Stimulated activated CD8-positive, alpha-beta memory T cell treated with anti-CD3 and anti-CD28 coated beads, Interleukin-12 subunit alpha, Interleukin-12 subunit beta, amount 100 ng/mL, for 1 hour (primary cell): Measurements from ENCODE around the gene SPRED2.
A peak's percentile ranks its signal among the peaks of the same experiment; 100 is the strongest.

ENCODE experiments used
- DNase-seq: peaks from one replicate; pipeline ENCODE4 v3.0.0-alpha.2; 2020; ENCODE audit warnings: low read depth

Gene SPRED2

DNA sequence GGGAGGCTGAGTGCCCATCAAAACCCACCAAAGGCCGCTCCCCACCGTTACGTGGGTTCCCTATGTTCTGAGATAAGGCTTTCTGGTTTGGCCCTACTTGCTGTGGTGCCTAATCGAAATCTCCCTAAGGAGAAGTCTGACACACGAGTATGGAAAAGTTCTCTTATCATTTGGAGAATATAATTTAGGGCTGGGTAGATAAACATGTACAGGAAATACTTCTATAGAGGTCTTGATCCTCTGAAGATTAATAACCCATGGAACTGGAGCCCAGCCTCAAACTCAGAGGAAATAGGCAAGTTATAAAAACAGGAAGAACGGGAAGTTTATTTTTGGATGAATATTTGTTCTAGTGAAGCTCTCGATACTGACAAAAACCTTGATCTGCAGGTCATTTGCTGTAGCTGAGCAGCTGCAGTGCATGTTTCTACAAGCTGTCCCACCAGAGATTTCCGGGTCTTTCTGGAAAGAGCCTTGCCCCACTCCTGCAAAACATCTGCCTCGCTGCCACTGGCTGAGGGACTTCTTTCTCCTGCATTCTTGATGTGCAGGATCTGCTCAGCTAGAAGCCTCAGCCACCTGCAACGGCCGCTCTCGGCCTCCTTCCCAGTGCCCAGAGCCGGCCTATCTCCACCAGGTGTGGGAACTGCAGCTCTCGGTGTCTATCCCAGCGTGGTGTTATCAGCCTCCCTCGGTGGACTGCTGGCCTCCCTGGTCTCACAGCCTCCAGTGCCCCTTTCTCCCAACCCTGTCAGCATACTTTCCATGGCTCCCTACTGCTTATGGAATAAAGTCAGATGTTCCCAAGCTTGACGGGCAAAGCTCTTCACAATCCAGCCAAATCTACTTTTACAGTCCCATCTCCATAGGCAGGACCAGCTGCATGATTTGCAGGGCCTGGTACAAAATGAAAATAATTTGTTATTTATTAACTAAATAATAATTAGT, 48.6 kb downstream of the SPRED2 start:
- DNase-seq: no peak

DNA sequence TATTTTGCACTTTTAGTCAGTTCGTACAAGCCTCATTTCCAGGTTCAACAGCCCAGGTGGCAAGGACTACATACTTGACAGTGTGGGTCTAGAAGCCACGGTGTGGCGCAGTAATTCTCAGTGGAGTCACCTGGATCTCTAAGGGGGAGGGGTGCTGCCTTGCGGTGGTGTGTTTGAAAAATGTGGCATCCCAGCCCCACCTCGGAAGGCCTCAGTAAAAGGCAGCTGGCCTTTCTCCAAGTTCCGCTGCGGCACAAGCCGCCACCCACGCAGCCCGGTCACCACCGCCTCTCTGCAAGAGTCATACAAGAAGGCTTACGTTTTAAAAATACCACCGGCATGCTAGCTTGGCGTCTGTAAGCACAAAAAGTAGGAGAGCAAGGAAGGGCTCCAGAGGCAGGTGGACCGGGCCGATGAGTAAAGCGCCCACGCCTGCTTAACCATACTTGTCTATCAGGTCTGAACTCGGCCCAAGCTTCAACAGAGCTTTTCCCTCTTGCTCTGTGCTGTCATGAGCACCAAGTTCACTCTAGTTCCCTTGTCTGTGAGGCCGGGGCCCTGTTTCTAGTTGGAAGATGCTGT, 49.5 kb downstream of the SPRED2 start:
- DNase-seq: peak; percentile 69

DNA sequence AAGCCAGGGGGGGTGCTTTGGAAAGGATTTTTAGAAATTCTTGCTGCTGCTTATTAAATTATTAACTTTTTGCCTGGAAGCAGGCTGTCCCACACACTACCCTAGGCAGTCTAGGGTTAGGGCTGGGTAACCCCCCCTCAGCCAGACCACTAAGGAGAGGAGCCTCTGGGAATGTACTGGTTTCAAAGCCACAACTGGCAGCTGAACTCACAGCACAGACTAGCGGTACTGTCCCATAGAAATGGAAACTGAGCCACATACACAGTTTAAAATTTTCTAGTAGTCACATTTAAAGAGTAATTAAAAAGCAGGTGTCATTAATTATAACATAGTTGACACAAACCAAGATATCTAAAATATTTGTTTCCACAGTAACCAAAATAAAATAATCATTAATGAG, 50.1 kb downstream of the SPRED2 start:
- no peak for DNase-seq

DNA sequence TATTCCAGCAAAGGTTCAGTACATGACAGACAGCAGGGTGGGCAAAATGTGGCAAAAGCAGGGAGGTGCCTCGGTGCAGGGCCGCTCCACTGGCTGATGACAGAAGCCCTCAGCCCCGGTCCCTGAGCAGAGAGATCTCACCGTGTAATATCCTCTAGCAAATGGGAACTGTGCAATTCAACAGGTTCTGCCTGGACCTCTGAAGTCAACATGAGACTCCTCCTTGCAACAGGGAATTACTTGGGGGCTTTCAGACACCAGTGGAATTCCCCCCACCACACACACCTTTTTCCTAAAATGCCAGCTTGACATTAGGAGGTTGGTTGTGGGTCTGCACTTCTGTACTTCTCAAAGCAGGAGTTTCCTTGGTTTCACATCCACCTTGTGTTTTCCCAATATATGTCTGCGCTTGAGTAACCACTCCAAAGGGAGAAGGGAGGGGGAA, 50.8 kb downstream of the SPRED2 start:
- DNase-seq: no peak

DNA sequence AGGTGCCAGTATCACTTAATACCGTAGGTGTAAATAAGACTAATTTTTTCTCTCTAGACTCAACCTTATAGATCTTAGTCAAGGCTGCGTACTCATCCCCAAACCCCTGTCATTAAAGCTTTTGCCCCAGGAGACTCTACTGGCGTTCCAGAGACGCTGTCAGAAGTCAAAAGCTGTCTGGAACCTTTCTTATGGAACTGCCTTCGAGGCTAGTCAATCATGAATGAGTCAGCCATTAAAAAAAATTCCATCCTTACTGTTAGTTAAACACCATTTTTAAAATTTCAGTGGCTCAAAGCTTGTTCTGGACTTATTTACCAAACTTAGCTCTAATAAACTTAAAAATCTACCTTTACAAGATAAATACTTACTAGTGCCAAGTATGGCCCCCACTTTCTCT, 52.1 kb downstream of the SPRED2 start:
- no peak for DNase-seq

DNA sequence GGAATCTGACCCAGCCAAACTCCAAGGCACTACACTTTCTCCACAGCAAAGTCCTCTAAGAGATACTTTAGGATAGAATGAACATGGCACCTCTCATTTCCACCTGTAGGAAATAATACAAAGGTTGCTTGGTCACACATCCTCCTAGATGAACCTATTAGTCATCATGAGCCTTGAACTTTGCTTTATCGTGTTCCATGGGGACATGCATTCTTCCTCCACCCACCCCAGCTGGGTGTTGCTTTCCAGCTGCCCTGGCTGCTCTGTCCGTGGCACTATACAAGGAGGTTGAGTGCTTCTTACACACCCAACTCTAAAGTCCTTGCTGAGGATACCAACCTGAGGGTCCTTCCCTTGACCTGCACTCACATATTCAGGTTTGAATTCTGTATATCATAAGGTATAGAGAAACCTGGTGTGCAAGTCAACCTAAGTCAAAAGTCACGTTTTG, 52.7 kb downstream of the SPRED2 start:
- DNase-seq: no peak

DNA sequence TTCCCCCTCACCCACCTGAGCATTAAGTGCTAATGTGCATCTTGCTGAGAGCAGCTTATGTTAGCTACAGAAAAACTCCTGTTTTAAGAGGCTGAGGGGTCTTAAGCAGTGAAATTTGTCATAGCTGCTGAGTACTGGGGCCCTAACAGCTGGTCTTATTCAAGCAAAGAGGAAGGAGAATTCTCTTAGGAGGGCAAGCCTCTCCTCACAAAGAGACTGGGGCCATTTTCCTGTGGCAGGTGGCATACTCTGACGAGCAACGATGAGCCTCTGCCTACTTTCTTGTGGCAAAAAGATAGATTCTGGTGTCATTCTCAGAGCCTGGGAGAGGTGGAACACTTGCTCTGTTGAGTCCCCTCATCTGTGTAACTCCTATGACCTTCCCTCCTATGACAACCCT, 53.2 kb downstream of the SPRED2 start:
- no peak for DNase-seq

DNA sequence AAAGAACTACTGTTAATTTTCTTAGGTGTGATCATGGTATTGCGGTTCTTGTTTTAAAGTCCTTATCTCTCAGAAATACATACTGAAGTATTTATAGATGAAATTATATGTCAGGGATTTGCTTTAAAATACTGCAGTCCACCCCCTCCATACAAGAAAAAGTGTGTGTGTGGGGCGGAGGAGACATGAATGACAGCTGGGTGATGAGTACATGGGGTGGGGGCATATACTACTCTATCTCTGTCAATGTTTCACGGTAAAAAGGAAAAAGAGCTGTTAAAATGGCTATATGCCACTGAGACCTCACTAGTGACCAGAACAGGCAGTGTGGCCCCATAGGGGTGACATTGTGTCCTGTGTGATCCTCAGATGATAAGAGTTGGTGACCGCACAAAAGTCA, 54.1 kb downstream of the SPRED2 start:
- no peak for DNase-seq

DNA sequence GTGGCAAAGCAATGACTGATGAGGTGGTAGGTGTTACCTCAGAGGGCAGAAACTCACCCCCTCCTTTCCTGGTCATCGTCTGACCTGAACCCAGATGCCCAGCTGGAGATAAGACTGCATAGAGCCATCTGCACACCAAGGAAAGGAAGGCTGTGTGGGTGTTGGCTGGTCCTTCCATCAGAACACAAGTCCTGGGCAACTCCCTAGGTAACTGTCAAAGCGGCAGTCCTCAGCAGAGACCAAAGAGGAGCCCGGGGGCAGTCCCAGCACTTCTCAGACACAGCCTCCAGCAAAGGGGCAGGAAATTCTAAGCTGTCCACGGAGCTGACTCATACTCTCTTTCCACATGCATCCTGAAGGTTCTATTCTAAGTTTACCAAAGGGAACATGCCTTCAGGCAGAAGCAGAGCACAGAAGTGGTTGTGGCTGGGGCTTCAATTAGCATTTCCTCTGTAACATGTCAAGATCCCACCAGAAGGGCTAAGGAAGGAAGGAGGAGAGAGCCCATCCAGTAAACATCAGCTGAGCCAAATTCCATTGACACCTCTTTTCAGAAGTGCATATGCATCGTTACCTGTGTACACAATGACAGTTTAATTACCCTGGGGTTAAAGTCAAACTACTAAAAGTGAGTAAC, 54.7 kb downstream of the SPRED2 start:
- no peak for DNase-seq

DNA sequence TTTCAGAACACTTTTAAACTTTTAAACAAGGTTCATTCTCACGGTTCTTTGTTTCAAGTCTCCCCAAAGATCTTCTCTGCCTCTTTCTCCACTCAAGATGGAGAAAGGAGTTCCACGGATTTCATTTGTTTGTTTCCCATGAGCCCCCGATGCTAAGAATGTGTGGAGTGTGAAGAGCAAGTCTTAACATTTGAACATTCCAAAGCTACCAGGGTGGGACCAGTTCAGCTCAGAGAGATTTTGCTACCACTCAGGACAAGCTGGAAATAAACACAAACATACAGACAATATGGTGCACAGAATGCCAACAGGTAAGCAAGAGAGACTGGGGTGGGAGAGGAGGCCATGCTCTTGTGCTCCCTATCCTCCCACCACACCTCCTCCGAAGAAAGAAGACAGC, 56.7 kb downstream of the SPRED2 start:
- DNase-seq: no peak

DNA sequence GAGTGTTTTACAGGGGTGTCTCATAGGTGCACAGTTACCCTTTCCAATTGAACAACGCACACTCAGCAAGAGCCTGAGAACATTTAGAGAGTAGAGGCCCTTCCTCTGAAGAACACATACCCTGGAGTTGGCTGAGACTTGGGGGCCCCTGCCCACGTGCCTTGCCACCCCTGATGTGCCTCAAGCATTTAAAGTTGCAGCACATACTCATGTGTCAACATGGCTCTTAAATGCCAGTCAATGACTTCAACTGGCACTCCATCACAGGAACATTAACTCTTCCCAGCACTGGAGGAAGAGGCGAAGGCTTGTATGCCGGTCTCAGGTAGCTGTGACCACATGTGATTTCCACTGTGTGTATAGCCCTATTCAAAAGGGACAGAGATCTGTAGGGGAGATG, 57.4 kb downstream of the SPRED2 start:
- DNase-seq: no peak

DNA sequence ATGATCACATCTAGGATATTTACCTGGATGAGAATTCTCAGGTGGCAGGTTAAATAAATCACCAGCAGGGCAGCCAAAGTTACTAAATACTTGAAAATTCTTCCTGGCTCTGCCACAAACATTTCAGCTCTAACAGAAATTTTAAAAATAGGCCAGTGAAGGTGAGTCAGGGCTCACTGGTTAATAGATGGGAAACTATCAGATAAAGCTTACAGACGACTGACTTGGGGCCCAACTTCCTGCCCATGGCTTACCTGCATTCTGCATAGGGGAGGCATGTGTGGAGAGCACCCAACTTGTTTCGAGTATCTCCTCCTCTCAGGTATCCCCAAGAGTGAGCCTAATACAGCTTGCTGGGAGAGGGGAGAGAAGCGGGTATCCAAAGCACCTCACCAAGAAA, 57.8 kb downstream of the SPRED2 start:
- no peak for DNase-seq

DNA sequence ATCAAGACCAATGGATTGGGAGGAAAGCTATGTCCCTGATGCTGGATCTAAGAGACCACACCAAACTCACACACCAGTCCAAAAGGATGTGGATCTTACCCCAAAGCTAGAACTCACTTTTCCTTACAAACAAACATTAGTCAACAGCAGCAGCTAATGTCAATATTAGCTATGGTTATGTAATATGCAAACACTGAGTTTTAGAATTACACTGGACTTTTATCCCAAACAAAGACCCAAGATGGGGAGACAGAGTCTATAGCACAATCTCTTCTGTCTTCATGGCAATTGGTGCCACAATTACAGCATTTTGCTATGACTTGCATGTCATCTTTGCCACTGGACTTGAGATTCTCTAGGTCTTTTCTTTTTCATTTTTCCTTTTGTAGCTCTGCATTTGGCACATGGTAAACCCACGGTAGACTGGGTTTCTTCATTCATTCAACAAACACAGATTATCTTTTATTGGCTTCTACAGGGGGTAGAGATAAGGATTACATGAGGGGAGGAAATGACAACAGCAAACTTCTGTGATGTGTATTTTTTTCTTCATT, 59.0 kb downstream of the SPRED2 start:
- DNase-seq: no peak

DNA sequence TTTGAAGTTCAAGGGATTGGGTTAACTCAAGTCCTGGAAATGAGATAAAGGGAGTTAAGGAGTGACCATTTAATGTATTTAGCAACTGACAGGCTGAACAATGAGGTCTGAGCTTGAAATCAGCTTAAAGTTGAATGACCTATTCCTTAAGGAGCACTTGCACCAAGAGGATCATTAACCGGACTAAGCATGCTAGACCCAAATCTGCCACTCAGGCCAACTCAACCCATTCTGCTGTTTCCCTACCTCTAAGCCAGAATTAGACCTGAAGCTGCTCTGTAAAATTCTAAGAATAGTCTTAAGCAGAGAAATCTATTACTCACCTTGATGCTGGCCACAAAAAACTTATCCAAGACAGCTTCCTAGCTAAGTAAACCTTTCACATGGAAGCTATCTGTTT, 59.8 kb downstream of the SPRED2 start:
- DNase-seq: no peak

DNA sequence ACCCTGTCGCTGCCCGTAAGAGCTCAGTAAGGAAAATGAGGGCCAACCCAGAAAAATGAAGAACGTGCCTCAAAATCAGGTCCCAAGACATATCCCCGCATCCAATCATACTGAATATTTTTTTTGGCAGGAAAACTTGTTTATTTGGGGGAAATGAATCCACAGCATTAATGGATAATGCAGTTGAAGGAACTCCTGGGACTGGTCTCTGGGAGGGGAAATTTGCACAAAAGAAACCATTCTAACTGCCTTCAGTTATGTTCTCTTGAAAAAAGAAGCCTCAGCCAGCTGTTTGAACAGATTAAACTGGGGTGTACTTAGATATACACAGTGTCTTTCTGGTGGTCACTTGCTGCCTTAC, 61.3 kb downstream of the SPRED2 start:
- no peak for DNase-seq

DNA sequence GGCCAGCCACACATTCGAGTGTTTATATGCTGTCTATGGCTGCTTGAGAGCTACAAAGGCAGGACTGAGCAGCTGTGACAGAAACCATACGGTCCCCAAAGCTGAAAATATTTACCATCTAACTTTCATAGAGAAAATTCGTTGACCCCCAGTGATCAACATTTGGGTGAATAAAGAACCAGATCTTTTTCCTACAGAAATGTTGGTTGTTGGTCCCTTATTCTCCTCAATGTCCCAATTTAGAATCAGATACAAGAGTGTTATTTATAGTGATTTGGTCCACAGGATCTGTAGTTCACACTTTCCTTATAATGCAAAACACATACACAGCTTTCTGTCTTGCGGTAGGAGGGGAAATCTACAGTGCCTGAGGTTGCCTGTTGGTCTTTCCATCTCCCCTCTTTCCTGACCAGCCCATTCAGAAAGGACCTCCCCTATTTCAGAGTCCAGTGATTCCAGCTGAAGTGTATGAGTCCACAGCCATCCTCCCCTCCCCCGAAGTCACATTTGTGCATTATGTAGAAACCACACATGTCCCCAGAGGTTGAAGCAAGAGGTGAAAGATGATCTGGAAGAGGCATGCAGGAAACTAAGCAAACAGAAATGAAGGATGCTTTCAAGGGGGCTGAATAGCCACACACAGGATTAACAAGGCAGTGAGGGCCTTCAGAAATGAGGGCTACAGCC, 61.9 kb downstream of the SPRED2 start:
- no peak for DNase-seq

DNA sequence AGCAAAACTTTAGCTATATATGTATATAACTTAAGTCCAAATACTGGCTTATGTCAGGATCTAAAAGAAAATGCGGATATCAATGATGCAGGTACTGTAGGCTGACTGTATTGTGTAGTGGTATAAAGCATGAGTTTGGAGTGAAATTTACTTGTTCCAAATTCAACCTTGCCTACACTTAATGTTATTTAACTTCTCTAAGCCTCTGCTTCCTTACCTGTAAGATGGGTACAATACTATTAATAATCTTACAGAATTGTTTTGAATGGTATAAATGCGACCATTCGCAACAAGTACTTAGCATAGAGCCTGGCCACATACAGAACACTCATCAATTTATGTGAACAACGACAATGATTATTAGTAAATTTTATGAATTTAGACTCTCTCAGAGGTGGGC, 62.4 kb downstream of the SPRED2 start:
- no peak for DNase-seq

DNA sequence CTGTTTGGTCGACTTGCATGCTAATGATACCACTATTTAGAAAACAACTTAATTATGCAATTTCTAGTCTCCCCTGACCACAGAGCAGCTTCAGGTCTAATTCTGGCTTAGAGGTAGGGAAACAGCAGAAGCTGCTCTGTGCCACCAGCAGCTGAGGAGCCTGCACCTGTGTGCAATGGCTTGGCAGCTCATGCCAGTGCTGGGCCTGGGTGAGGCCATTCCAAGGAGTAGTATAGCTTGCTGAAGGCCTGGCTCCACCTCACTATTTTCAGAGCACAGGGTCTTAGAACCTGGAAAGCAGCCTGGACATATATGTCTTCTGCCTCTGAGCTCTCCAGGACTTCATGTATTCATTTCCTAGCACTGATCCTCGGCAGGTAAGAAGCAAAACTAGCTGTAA, 62.8 kb downstream of the SPRED2 start:
- DNase-seq: no peak

DNA sequence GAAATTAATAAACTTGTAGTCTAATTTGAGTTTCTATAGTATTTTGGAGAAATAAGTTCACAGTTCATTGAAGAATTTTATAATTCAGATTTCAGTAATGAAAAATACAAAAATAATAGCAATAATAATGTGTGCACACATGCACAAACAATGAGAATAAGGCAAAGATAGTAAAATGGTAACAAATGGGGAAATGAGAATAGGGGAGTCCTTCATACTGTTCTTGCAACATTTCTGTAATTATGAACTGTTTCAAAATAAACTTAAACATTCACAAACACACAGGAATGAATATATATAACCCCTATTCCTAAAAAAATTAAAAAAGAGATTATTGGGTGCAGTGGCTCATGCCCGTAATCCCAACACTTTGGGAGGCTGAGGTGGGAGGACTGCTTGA, 63.9 kb downstream of the SPRED2 start:
- DNase-seq: no peak

DNA sequence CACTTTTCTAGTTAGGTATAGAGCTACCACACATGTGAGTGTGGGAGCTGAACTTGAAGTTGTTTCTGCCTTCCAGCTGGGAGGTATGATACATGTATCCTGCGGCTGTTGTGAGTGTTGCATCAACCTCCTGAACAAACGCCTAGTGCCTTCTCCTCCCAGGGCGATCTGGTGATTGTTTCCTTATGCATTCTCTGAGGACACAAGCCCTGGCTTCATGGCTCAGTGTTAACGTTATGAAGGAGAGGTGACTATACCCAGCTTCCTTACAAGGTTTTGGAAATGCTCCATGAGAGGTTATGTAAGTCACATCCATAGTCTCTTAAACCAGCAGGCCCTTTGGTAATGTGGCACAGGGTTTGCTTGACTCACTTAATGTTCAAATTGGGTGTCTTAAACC, 64.9 kb downstream of the SPRED2 start:
- DNase-seq: no peak

DNA sequence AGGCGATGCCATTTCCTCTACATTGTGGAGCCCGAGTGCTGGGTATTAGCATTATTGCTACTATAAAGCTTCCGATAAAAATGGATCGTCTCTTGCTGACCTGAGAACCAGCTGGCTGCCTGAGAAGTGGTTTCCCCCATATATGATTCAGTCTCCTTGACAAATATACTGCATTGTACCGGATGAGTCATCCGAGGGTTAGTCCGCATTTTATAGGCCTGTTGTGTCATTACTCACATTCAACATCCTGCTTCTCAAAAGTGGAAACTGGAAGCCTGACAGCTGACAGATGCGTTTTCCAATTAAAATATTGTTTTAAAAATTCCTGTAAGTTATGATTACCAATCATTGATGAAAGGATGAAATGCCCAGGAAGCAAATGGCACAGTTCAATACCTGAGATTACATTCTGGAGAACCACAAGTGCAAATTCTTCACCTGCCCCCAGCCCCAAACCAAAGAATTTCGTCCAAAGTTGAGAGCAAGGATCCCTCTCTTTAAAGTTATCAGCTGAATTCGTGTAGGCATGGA, 65.7 kb downstream of the SPRED2 start:
- no peak for DNase-seq
